H1 (cell line): Measurements from ENCODE around the gene HMGN2. TPM values are rescaled to one million over a fixed set of nuclear protein-coding genes. Genes with fewer than 3 reads are reported as not detected.

Experiments used
- CTCF ChIA-PET: fragments of 300-600 bp; sonication (Branson Sonifier 250); formaldehyde crosslinking; loops from one replicate; lab custom pipeline; 2021; ENCODE audit not compliant: partially characterized antibody; lab: Charles Lee
- POLR2A ChIA-PET: fragments of 300-600 bp; sonication (Branson Sonifier 250); formaldehyde crosslinking; loops from one replicate; lab custom pipeline; 2021; ENCODE audit warnings: inconsistent platforms; ENCODE audit not compliant: partially characterized antibody; lab: Charles Lee
- DNase-seq, 2 experiments: peaks; one replicate each; pipeline versions ENCODE4 v3.0.0 to v3.0.0-alpha.2; 2010 to 2022; ENCODE audit warnings: low spot score in 2 of 2, low read depth in 1 of 2, mixed read lengths in 1 of 2
- FAIRE-seq: peaks from 2 replicates; lab custom pipeline; 2011; peaks lifted over from hg19 to GRCh38; lab: Jason Lieb, UNC
- H2AFZ ChIP-seq: 2 replicates; pipeline ENCODE4 v1.8.1; 2012; ENCODE audit warnings: low read length, inconsistent platforms
- H2AK5ac ChIP-seq: 2 replicates; pipeline ENCODE4 v1.6.1; 2013; ENCODE audit warnings: low read depth, low read length
- H2BK120ac ChIP-seq: replicated peaks from 2 replicates; pipeline ENCODE3; 2013; ENCODE audit warnings: low read depth, low read length, inconsistent platforms
- H2BK12ac ChIP-seq: 2 replicates; pipeline ENCODE4 v1.6.1; 2013; ENCODE audit warnings: low read depth, low read length
- H2BK15ac ChIP-seq: 2 replicates; pipeline ENCODE4 v1.6.1; 2013; ENCODE audit warnings: low read length
- H2BK20ac ChIP-seq: 2 replicates; pipeline ENCODE4 v1.6.1; 2013; ENCODE audit warnings: low read length
- H2BK5ac ChIP-seq: 2 replicates; pipeline ENCODE4 v1.6.1; 2013; ENCODE audit warnings: low read depth, low read length
- H3K14ac ChIP-seq: 2 replicates; pipeline ENCODE4 v1.6.1; 2013; ENCODE audit warnings: inconsistent platforms; ENCODE audit not compliant: insufficient read length
- H3K18ac ChIP-seq: 2 replicates; pipeline ENCODE4 v1.6.1; 2013; ENCODE audit warnings: low read length; ENCODE audit errors: extremely low read depth
- H3K23ac ChIP-seq: 2 replicates; pipeline ENCODE4 v1.6.1; 2013; ENCODE audit warnings: inconsistent platforms; ENCODE audit not compliant: insufficient read length
- H3K23me2 ChIP-seq: 2 replicates; pipeline ENCODE4 v1.6.1; 2013; ENCODE audit warnings: low read depth, low read length
- H3K27ac ChIP-seq: 2 replicates; pipeline ENCODE4 v1.6.1; 2011; ENCODE audit warnings: low read depth, low read length, inconsistent platforms
- H3K27me3 ChIP-seq, 4 experiments: replicated peaks in 1 of 4; 1 replicate in 1 of 4; 2 replicates in 3 of 4; pipeline versions ENCODE4 v1.6.1 to v1.8.1; 2011 to 2013; ENCODE audit warnings: low read length in 3 of 4, mild to moderate bottlenecking in 3 of 4, inconsistent platforms in 2 of 4, mixed read lengths in 2 of 4, moderate library complexity in 1 of 4; ENCODE audit not compliant: control insufficient read depth in 3 of 4, insufficient read depth in 3 of 4; ENCODE audit errors: extremely low read depth in 1 of 4
- H3K36me3 ChIP-seq, 4 experiments: 2 replicates each; pipeline versions ENCODE4 v1.6.1 to v1.8.1; 2011 to 2013; ENCODE audit warnings: mild to moderate bottlenecking in 4 of 4, low read length in 3 of 4, moderate library complexity in 2 of 4, control low read depth in 1 of 4, inconsistent platforms in 1 of 4; ENCODE audit not compliant: insufficient read depth in 4 of 4, control insufficient read depth in 2 of 4
- H3K4ac ChIP-seq: replicated peaks from 2 replicates; pipeline ENCODE3; 2013; ENCODE audit warnings: low read length, low read depth, mixed read lengths, inconsistent platforms; ENCODE audit not compliant: insufficient read length
- H3K4me1 ChIP-seq, 4 experiments: replicated peaks in 1 of 4; 1 replicate in 1 of 4; 2 replicates in 3 of 4; pipeline versions ENCODE4 v1.6.1 to v1.8.1; 2011 to 2013; ENCODE audit warnings: low read length in 3 of 4, inconsistent platforms in 2 of 4, mixed read lengths in 1 of 4; ENCODE audit not compliant: insufficient read depth in 4 of 4, control insufficient read depth in 3 of 4
- H3K4me2 ChIP-seq, 2 experiments: 2 replicates each; pipeline versions ENCODE4 v1.6.1 to v1.8.1; 2011 to 2013; ENCODE audit warnings: low read depth in 2 of 2, low read length in 2 of 2, control low read depth in 1 of 2, inconsistent platforms in 1 of 2, mild to moderate bottlenecking in 1 of 2; ENCODE audit not compliant: insufficient read depth in 1 of 2
- H3K4me3 ChIP-seq, 4 experiments: fragments of 200-600, 300-600 bp in 1 of 4; sonication (generic), shearing (Covaris generic), sonication (Bioruptor Twin) in 1 of 4; 2 replicates each; pipeline versions ENCODE4 v1.5.1 to v1.8.1; 2011 to 2016; ENCODE audit warnings: low read length in 4 of 4, low read depth in 3 of 4, control low read depth in 2 of 4, inconsistent platforms in 2 of 4, mild to moderate bottlenecking in 2 of 4, mixed read lengths in 1 of 4, moderate library complexity in 1 of 4; ENCODE audit not compliant: insufficient read depth in 2 of 4; ENCODE audit errors: extremely low read depth in 1 of 4
- H3K56ac ChIP-seq: replicated peaks from 2 replicates; pipeline ENCODE3; 2013; ENCODE audit warnings: low read depth, mild to moderate bottlenecking, mixed read lengths, low read length, inconsistent platforms; ENCODE audit not compliant: insufficient read length
- H3K79me1 ChIP-seq: 2 replicates; pipeline ENCODE4 v1.6.1; 2013; ENCODE audit warnings: low read depth, low read length, control low read depth
- H3K79me2 ChIP-seq, 2 experiments: 2 replicates each; pipeline versions ENCODE4 v1.6.1 to v1.8.1; 2012 to 2013; ENCODE audit warnings: low read length in 2 of 2, mild to moderate bottlenecking in 2 of 2, inconsistent platforms in 1 of 2; ENCODE audit not compliant: insufficient read depth in 2 of 2, control insufficient read depth in 1 of 2
- H3K9ac ChIP-seq, 4 experiments: replicated peaks in 1 of 4; 1 replicate in 1 of 4; 2 replicates in 3 of 4; pipeline versions ENCODE4 v1.6.1 to v1.8.1; 2011 to 2013; ENCODE audit warnings: low read depth in 3 of 4, low read length in 3 of 4, control low read depth in 2 of 4, mild to moderate bottlenecking in 2 of 4, moderate library complexity in 2 of 4, inconsistent platforms in 1 of 4; ENCODE audit errors: extremely low read depth in 1 of 4
- H3K9me3 ChIP-seq, 2 experiments: 2 replicates each; pipeline versions ENCODE4 v1.6.1 to v1.8.1; 2012 to 2013; ENCODE audit warnings: mild to moderate bottlenecking in 2 of 2, moderate library complexity in 2 of 2, control low read depth in 1 of 2, inconsistent platforms in 1 of 2, low read depth in 1 of 2, low read length in 1 of 2, mixed read lengths in 1 of 2; ENCODE audit not compliant: insufficient read depth in 2 of 2
- H4K20me1 ChIP-seq, 2 experiments: replicated peaks in 1 of 2; 2 replicates each; pipeline versions ENCODE3 to v1.8.1; 2011 to 2013; ENCODE audit warnings: inconsistent platforms in 2 of 2, low read length in 2 of 2, mild to moderate bottlenecking in 1 of 2; ENCODE audit not compliant: insufficient read depth in 2 of 2, control insufficient read depth in 1 of 2
- H4K5ac ChIP-seq: 2 replicates; pipeline ENCODE4 v1.6.1; 2013; ENCODE audit warnings: low read length, low read depth, mixed read lengths, inconsistent platforms; ENCODE audit not compliant: insufficient read length
- H4K8ac ChIP-seq: 2 replicates; pipeline ENCODE4 v1.8.0; 2013; ENCODE audit warnings: mild to moderate bottlenecking, moderate library complexity, low read length, inconsistent platforms; ENCODE audit not compliant: insufficient read depth; ENCODE audit errors: extremely low read depth
- H4K91ac ChIP-seq: replicated peaks from 2 replicates; pipeline ENCODE3; 2013; ENCODE audit warnings: low read length, mixed read lengths, inconsistent platforms; ENCODE audit not compliant: insufficient read length
- BACH1 ChIP-seq: IDR thresholded peaks from 2 replicates; pipeline ENCODE4 v1.6.1; 2012; ENCODE audit warnings: low read length, improper control_type of control experiment
- BCL11A ChIP-seq, 2 experiments: IDR thresholded peaks; one replicate each; pipeline ENCODE4 v1.6.1; 2011; ENCODE audit warnings: low read depth in 2 of 2, low read length in 2 of 2, mild to moderate bottlenecking in 2 of 2
- CHD1 ChIP-seq: IDR thresholded peaks from 2 replicates; pipeline ENCODE4 v1.6.1; 2012; ENCODE audit warnings: low read depth, low read length, improper control_type of control experiment
- CREB1 ChIP-seq: IDR thresholded peaks from 2 replicates; pipeline ENCODE4 v1.6.1; 2012; ENCODE audit warnings: inconsistent platforms
- CTBP2 ChIP-seq: IDR thresholded peaks from 2 replicates; pipeline ENCODE4 v1.7.0; 2011; ENCODE audit warnings: borderline replicate concordance, mild to moderate bottlenecking, moderate library complexity, mixed read lengths, low read length; ENCODE audit not compliant: insufficient read depth, insufficient read length
- FOSL1 ChIP-seq: IDR thresholded peaks from 2 replicates; pipeline ENCODE4 v1.6.1; 2011; ENCODE audit warnings: mild to moderate bottlenecking, low read depth, low read length, moderate library complexity; ENCODE audit not compliant: insufficient read depth
- HDAC6 ChIP-seq: IDR thresholded peaks from one replicate; pipeline ENCODE4 v1.7.1; 2012; ENCODE audit warnings: low read depth, mild to moderate bottlenecking, inconsistent platforms, low read length, moderate library complexity
- KDM4A ChIP-seq: IDR thresholded peaks from one replicate; pipeline ENCODE4 v1.7.1; 2012; ENCODE audit warnings: low read depth, mild to moderate bottlenecking, moderate library complexity, low read length, inconsistent platforms; ENCODE audit not compliant: severe bottlenecking
- PHF8 ChIP-seq: fragments of 200-600 bp; sonication (generic); conservative IDR thresholded peaks from 2 replicates; pipeline ENCODE4 v1.7.1; 2012; ENCODE audit warnings: low read depth, mild to moderate bottlenecking, inconsistent platforms, low read length, moderate library complexity
- POU5F1 ChIP-seq: IDR thresholded peaks from 2 replicates; pipeline ENCODE4 v1.6.1; 2011; ENCODE audit warnings: low read depth, mild to moderate bottlenecking, low read length, moderate library complexity
- RBBP5 ChIP-seq: IDR thresholded peaks from 2 replicates; pipeline ENCODE4 v1.7.1; 2012; ENCODE audit warnings: low read depth, mild to moderate bottlenecking, inconsistent platforms, low read length, moderate library complexity, borderline replicate concordance
- RNF2 ChIP-seq: fragments of 200-900, 300-1000 bp; sonication (generic); IDR thresholded peaks from 2 replicates; pipeline ENCODE4 v1.7.1; 2016; ENCODE audit warnings: borderline replicate concordance, low read depth, mild to moderate bottlenecking, antibody characterized with exemption, low read length; ENCODE audit not compliant: poor library complexity, severe bottlenecking; ENCODE audit errors: missing control alignments
- TCF12 ChIP-seq: IDR thresholded peaks from 2 replicates; pipeline ENCODE4 v1.6.1; 2011; ENCODE audit warnings: low read depth, mild to moderate bottlenecking, low read length
- YY1 ChIP-seq: IDR thresholded peaks from 2 replicates; pipeline ENCODE4 v1.6.1; 2011; ENCODE audit warnings: low read depth, mild to moderate bottlenecking, low read length
- WGBS, 2 experiments: shearing (Covaris generic) in 1 of 2; methylation state at CpG; one replicate each; pipeline versions ENCODE4 v1.1.6 to v1.1.7; 2013 to 2015; ENCODE audit warnings: low lambda C conversion rate in 2 of 2, mixed read lengths in 2 of 2, inconsistent platforms in 1 of 2, low coverage in 1 of 2, missing lambda C conversion rate in 1 of 2; ENCODE audit not compliant: insufficient replicate concordance in 2 of 2, insufficient coverage in 1 of 2, insufficient read length in 1 of 2; ENCODE audit errors: extremely low coverage in 1 of 2, missing lambda C conversion rate in 1 of 2; 5-methylcytosine and 5-hydroxymethylcytosine counted together
- polyA plus RNA-seq, 7 experiments: library from polyadenylated mRNA; depleted of rRNA in 3 of 7; stranded (reverse) in 5 of 7; unstranded in 2 of 7; fragments of >200 nt in 5 of 7; fragments of 200-250 nt in 2 of 7; gene quantifications; 1 replicate in 5 of 7; 2 replicates in 1 of 7; 4 replicates in 1 of 7; pipeline versions ENCODE4 v1.2.1 to v1.2.3, GENCODE V29; 2011 to 2013; ENCODE audit warnings: missing spikeins in 2 of 7, mixed read lengths in 2 of 7
- total RNA-seq: library from RNA; stranded (reverse); fragmentation: NEBNext Ultra II Directional; extraction: Animal tissue kit (Norgen Biotek cat#: 25700); gene quantifications from 2 replicates; pipeline ENCODE4 v1.2.1, GENCODE V29; 2021

The HMGN2 gene
- total and polyA plus RNA-seq, 2 of the 8 experiments (the other 6 are each of a cell fraction or from before 2014, with no cell fraction given), result 254 to 453 TPM

DNA sequence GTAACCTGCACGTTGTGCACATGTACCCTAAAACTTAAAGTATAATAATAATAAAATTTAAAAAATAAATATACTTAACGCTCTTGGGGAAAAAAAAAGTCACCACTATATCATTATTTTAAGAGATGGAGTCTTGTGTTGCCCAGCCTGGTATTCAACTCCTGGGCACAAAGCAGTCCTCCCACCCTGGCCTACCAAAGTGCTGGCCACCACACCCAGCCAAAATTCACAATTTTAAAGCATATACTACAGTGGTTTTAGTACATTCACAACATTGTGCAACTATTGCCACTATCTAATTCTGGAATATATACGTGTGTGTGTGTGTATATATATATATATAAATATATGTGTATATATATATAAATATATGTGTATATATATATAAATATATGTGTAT is 5.9 kb downstream of the HMGN2 start:
- no peak for FAIRE-seq
- Histone ChIP-seq H3K79me2 (peaks cover 4 to 13% of the 10 kb centered on the region in 2 experiments; a peak in 3 of 4 replicates), H3K4ac (no peak overlapping the region), H2BK12ac (no peak overlapping the region), H2AFZ (no peak overlapping the region), H3K27me3 (no peaks in the 10 kb centered on the region), H3K9ac (no peak overlapping the region), H2BK120ac (no peak overlapping the region), H4K91ac (no peak overlapping the region), H2BK15ac (no peak overlapping the region), H4K8ac (0 out of 2 replicates have a peak overlapping the region, but pooled peaks have one; percentile 41), H2BK5ac (no peak overlapping the region), H3K79me1 (no peaks in the 10 kb centered on the region; the same call in 1 of the 2 replicates), H3K14ac (no peak overlapping the region), H2AK5ac (no peak overlapping the region), H3K36me3 (peaks cover 21 to 52% (median 34%) of the 10 kb centered on the region in 4 experiments), H3K4me2 (no peak overlapping the region), H3K4me1 (peaks cover 0 to 7% (median 1%) of the 10 kb centered on the region in 4 experiments; a peak in 2 of 7 replicates), H4K20me1 (peaks cover 6 to 12% of the 10 kb centered on the region in 2 experiments), H3K56ac (no peak overlapping the region), H3K27ac (no peak overlapping the region), H4K5ac (no peak overlapping the region), H2BK20ac (no peak overlapping the region), H3K4me3 (no peak overlapping the region), H3K18ac (no peak overlapping the region), H3K23ac (no peak overlapping the region), H3K23me2 (peaks cover 2% of the 10 kb centered on the region; the same call in 1 of the 2 replicates), H3K9me3 (no peaks in the 10 kb centered on the region)
- DNase-seq, result no peak
- CTCF ChIA-PET, result interaction anchor here (0.6 kb wide), 1 partner anchor 9 kb away, joined by 3 read pairs; no protein-coding TSS in a partner anchor
- 92% methylated on average over 3 of the region's 3 CpGs; no CpG with 5 or more reads in 1 of the 2 experiments for WGBS, 2 experiments
- POLR2A ChIA-PET, result interaction anchor here (1.4 kb wide), 1 partner anchor 60 kb away, joined by 6 read pairs; no protein-coding TSS in a partner anchor
- TF ChIP-seq YY1 (no peak), BACH1 (no peak), FOSL1 (no peak), CREB1 (no peak), TCF12 (no peak), PHF8 (no peak), RBBP5 (no peak), POU5F1 (no peak), BCL11A (IDR thresholded peaks at IDR 0.05; ENCODE audit: low read depth in 2 of 2, low read length in 2 of 2) (no peak), KDM4A (no peak), RNF2 (no peak), CTBP2 (no peak), HDAC6 (no peak), CHD1 (no peak)
